ENCODE results near the gene ZNF346.
A peak's percentile ranks its signal among the peaks of the same experiment; 100 is the strongest.
"Not testable (repeated sequence)": the region's sequence is repeated elsewhere in the genome, so short reads cannot be mapped to it uniquely, and the experiment has no call there.

ZNF346 gene

DNA sequence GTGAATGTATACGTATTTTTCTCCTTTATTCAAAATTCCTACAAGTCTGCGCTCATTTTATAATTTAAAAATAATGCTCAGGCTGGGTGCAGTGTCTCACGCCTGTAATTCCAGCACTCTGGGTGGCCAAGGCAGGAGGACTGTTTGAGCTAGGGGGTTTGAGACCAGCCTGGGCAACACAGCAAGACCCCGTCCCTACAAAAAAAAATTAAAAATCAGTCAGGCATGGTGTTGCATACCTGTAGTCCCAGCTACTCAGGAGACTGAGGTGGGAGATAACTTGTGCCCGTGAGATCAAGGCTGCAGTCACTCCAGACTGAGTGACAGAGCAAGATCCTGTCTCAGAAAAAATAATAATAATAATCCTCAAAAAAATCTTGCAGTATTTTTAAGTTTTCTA lies 23.7 kb upstream of the ZNF346 start:
- Mint-ChIP-seq H3K27me3 (ENCODE audit: low read depth) (no peaks in the 10 kb centered on the region), H3K9me3 (peaks cover 7% of the 10 kb centered on the region), H3K4me1 (ENCODE audit: low read depth) (peaks cover 24% of the 10 kb centered on the region), H3K4me3 (no peak overlapping the region), H3K27ac (no peak overlapping the region), H3K36me3 (ENCODE audit: low read depth) (peaks cover 13% of the 10 kb centered on the region)

- not testable (repeated sequence) for H3K4me3 Mint-ChIP-seq; H3K27ac Mint-ChIP-seq; H3K9me3 Mint-ChIP-seq; H3K27me3 Mint-ChIP-seq (ENCODE audit: low read depth)
- Mint-ChIP-seq H3K4me1 (ENCODE audit: low read depth) (peaks cover 25% of the 10 kb centered on the region), H3K36me3 (ENCODE audit: low read depth) (peaks cover 12% of the 10 kb centered on the region)
Measured at GRCh38 chr5:176999526-176999925, 23.0 kb upstream of the ZNF346 start.

- H3K27ac Mint-ChIP-seq: no peak overlapping the region
- no peaks in the 10 kb centered on the region for H3K9me3 Mint-ChIP-seq
- no peaks in the 10 kb centered on the region for H3K27me3 Mint-ChIP-seq (ENCODE audit: low read depth)
- no peak overlapping the region for H3K4me3 Mint-ChIP-seq
- peaks cover 18% of the 10 kb centered on the region for H3K4me1 Mint-ChIP-seq (ENCODE audit: low read depth)
- peaks cover 10% of the 10 kb centered on the region for H3K36me3 Mint-ChIP-seq (ENCODE audit: low read depth)
Measured at GRCh38 chr5:177003649-177004048, 18.8 kb upstream of the ZNF346 start.

- Mint-ChIP-seq H3K27ac (no peak overlapping the region), H3K4me1 (ENCODE audit: low read depth) (peaks cover 18% of the 10 kb centered on the region)
Measured at GRCh38 chr5:177004961-177005360, 17.5 kb upstream of the ZNF346 start.

GRCh38 chr5:177005619-177006264 lies 16.8 kb upstream of the ZNF346 start:
- peaks cover 7% of the 10 kb centered on the region for H3K36me3 Mint-ChIP-seq (ENCODE audit: low read depth)
- no peaks in the 10 kb centered on the region for H3K27me3 Mint-ChIP-seq (ENCODE audit: low read depth)
- no peaks in the 10 kb centered on the region for H3K9me3 Mint-ChIP-seq
- peaks cover 18% of the 10 kb centered on the region for H3K4me1 Mint-ChIP-seq (ENCODE audit: low read depth)
- H3K27ac Mint-ChIP-seq: peak overlapping the region; percentile 89
- peak overlapping the region; percentile 92 for H3K4me3 Mint-ChIP-seq

More at GRCh38 chr5:177004961-177005360, 17.5 kb upstream of the ZNF346 start:
- Mint-ChIP-seq H3K9me3 (no peaks in the 10 kb centered on the region), H3K4me3 (peak overlapping the region; percentile 92), H3K36me3 (ENCODE audit: low read depth) (peaks cover 7% of the 10 kb centered on the region), H3K27me3 (ENCODE audit: low read depth) (no peaks in the 10 kb centered on the region)

- H3K4me3 Mint-ChIP-seq: peak within 1 kb of the TSS; percentile 92
- H3K27me3 Mint-ChIP-seq (ENCODE audit: low read depth): no peaks in the 10 kb centered on the region
- peak within 1 kb of the TSS; percentile 89 for H3K27ac Mint-ChIP-seq
- H3K36me3 Mint-ChIP-seq (ENCODE audit: low read depth): peaks cover 7% of the 10 kb centered on the region
- no peaks in the 10 kb centered on the region for H3K9me3 Mint-ChIP-seq
- H3K4me1 Mint-ChIP-seq (ENCODE audit: low read depth): peaks cover 18% of the 10 kb centered on the region
Measured at GRCh38 chr5:177006265-177006972, 16.1 kb upstream of the ZNF346 start, which contains the start of gene UIMC1. TSS of gene UIMC1 (minus strand) at chr5:177006779. CDS start at chr5:176982615, 24,164 bp downstream.

GRCh38 chr5:177008716-177009115 lies 13.8 kb upstream of the ZNF346 start:
- Mint-ChIP-seq H3K27me3 (ENCODE audit: low read depth) (no peaks in the 10 kb centered on the region), H3K9me3 (no peaks in the 10 kb centered on the region), H3K4me1 (ENCODE audit: low read depth) (peaks cover 18% of the 10 kb centered on the region), H3K27ac (no peak overlapping the region), H3K36me3 (ENCODE audit: low read depth) (peaks cover 7% of the 10 kb centered on the region), H3K4me3 (no peak overlapping the region)

- Mint-ChIP-seq H3K4me3 (no peak overlapping the region), H3K4me1 (ENCODE audit: low read depth) (peaks cover 13% of the 10 kb centered on the region), H3K36me3 (ENCODE audit: low read depth) (peaks cover 7% of the 10 kb centered on the region), H3K27ac (no peak overlapping the region), H3K9me3 (no peaks in the 10 kb centered on the region), H3K27me3 (ENCODE audit: low read depth) (no peaks in the 10 kb centered on the region)
Measured at GRCh38 chr5:177010153-177010552, 12.3 kb upstream of the ZNF346 start.

DNA sequence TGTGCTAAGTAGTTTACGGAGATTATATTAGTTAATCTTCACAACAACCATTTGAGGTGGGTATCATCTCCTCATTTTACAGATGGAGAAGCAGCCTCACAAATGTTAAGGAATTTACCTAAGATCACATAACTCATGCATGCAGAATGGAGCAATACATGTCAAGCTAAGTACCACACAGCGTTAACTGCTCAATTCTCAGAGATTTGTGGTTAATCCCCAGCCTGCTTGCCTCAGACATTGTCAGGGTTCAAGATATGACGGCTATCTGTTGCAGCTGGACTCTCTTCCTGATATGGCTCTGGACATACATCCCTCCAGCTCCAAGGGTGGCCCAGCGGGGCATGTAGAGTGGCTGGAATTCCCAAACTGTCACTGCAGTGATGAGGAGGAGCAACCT lies 7.3 kb upstream of the ZNF346 start:
- H3K4me1 Mint-ChIP-seq (ENCODE audit: low read depth): peaks cover 3% of the 10 kb centered on the region
- H3K9me3 Mint-ChIP-seq: no peaks in the 10 kb centered on the region
- no peak overlapping the region for H3K4me3 Mint-ChIP-seq
- H3K27ac Mint-ChIP-seq: no peak overlapping the region
- H3K27me3 Mint-ChIP-seq (ENCODE audit: low read depth): no peaks in the 10 kb centered on the region
- no peaks in the 10 kb centered on the region for H3K36me3 Mint-ChIP-seq (ENCODE audit: low read depth)

GRCh38 chr5:177018341-177018740 lies 4.2 kb upstream of the ZNF346 start:
- Mint-ChIP-seq H3K36me3 (ENCODE audit: low read depth) (peaks cover 3% of the 10 kb centered on the region), H3K4me3 (no peak overlapping the region)

DNA sequence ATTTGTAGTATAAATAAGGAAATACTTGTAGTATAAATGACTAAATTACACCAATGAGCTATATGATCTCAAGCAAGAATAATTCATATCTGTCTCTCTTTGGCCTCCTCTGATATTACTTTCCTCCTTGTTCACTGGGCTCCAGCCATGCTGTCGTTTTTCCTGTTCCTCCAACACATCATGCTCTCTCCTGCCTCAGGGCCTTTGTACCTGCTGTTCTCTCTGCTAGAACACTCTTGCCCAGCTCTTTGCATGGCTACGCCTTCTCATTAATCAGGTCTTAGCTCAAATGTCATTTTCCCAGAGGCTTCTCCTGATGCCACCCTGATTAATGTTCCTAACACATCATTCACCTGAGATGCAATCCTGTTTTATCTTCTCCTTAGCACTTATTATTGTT lies 2.5 kb upstream of the ZNF346 start:
- H3K9me3 Mint-ChIP-seq: no peaks in the 10 kb centered on the region
- no peak overlapping the region for H3K4me3 Mint-ChIP-seq
- peaks cover 26% of the 10 kb centered on the region for H3K4me1 Mint-ChIP-seq (ENCODE audit: low read depth)
- H3K36me3 Mint-ChIP-seq (ENCODE audit: low read depth): peaks cover 3% of the 10 kb centered on the region
- H3K27ac Mint-ChIP-seq: no peak overlapping the region
- no peaks in the 10 kb centered on the region for H3K27me3 Mint-ChIP-seq (ENCODE audit: low read depth)

More at GRCh38 chr5:177018341-177018740, 4.2 kb upstream of the ZNF346 start:
- peaks cover 15% of the 10 kb centered on the region for H3K4me1 Mint-ChIP-seq (ENCODE audit: low read depth)
- no peaks in the 10 kb centered on the region for H3K9me3 Mint-ChIP-seq
- no peaks in the 10 kb centered on the region for H3K27me3 Mint-ChIP-seq (ENCODE audit: low read depth)
- H3K27ac Mint-ChIP-seq: no peak overlapping the region

GRCh38 chr5:177023303-177023664 lies 788 bp downstream of the ZNF346 start:
- Mint-ChIP-seq H3K27me3 (ENCODE audit: low read depth) (no peaks in the 10 kb centered on the region), H3K4me1 (ENCODE audit: low read depth) (peaks cover 33% of the 10 kb centered on the region), H3K27ac (peak overlapping the region; percentile 91), H3K9me3 (no peaks in the 10 kb centered on the region), H3K4me3 (peak overlapping the region; percentile 97), H3K36me3 (ENCODE audit: low read depth) (peaks cover 8% of the 10 kb centered on the region)

GRCh38 chr5:177024559-177024958 lies 2.1 kb downstream of the ZNF346 start:
- Mint-ChIP-seq H3K27me3 (ENCODE audit: low read depth) (no peaks in the 10 kb centered on the region), H3K27ac (no peak overlapping the region), H3K9me3 (no peaks in the 10 kb centered on the region), H3K36me3 (ENCODE audit: low read depth) (peaks cover 11% of the 10 kb centered on the region), H3K4me3 (no peak overlapping the region), H3K4me1 (ENCODE audit: low read depth) (peaks cover 33% of the 10 kb centered on the region)

DNA sequence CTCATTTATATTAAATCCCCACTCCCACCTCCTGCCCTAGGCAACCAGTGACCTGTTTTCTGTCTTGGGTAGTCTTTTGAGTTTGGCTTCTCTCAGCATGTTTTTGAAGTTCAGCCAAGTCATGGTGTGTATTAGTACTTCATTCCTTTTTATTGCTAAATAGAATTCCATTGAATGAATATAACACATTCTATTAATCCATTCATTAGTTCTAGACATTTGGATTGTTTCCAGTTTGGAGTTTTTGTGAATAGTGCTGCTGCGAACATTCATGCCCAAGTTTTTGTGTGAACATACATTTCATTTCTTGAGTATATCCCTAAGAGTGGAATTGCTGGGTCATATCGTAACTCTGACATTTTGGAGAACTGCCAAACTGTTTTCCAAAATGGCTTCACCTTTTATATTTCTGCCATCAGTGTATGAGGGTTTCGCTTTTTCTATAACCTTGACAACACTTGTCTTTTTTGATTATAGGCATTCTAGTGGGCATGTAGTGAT lies 2.7 kb downstream of the ZNF346 start:
- Mint-ChIP-seq H3K27ac (peak overlapping the region; percentile 38), H3K4me3 (no peak overlapping the region), H3K36me3 (ENCODE audit: low read depth) (peaks cover 11% of the 10 kb centered on the region), H3K4me1 (ENCODE audit: low read depth) (peaks cover 32% of the 10 kb centered on the region), H3K9me3 (no peaks in the 10 kb centered on the region), H3K27me3 (ENCODE audit: low read depth) (no peaks in the 10 kb centered on the region)

GRCh38 chr5:177027665-177028064 lies 5.2 kb downstream of the ZNF346 start:
- H3K4me1 Mint-ChIP-seq (ENCODE audit: low read depth): peaks cover 26% of the 10 kb centered on the region
- H3K27me3 Mint-ChIP-seq (ENCODE audit: low read depth): no peaks in the 10 kb centered on the region
- peaks cover 4% of the 10 kb centered on the region for H3K9me3 Mint-ChIP-seq
- H3K27ac Mint-ChIP-seq: no peak overlapping the region
- no peak overlapping the region for H3K4me3 Mint-ChIP-seq
- peaks cover 18% of the 10 kb centered on the region for H3K36me3 Mint-ChIP-seq (ENCODE audit: low read depth)
